ENCODE results near the gene SCO1. TPM values are rescaled to one million over a fixed set of nuclear protein-coding genes. Genes with fewer than 3 reads are reported as not detected.

SCO1 gene
- total RNA-seq, 6 experiments from 2014 or later, result 19.0 to 29.7 (median 23.8) TPM

GRCh38 chr17:10622617-10623485 is 74.5 kb downstream of the SCO1 start:
- ATAC-seq, result no peak
- H3K4me3 ChIP-seq, result no peak overlapping the region
- 62% methylated on average over 7 of the region's 14 CpGs for WGBS (ENCODE audit: insufficient coverage, low coverage, low lambda C conversion rate, missing lambda C conversion rate)
- no peak overlapping the region for H3K27ac ChIP-seq
- DNase-seq, result no peak
- intact Hi-C loops (cut with DNase I), result loop anchor here in 1 of 2 donors (10.0 kb wide), 1 partner anchor 522 kb away; no protein-coding TSS in a partner anchor
- H3K4me1 ChIP-seq, result no peaks in the 10 kb centered on the region
- H3K36me3 ChIP-seq, result no peaks in the 10 kb centered on the region
- H3K9me3 ChIP-seq, result no peaks in the 10 kb centered on the region
- H3K27me3 ChIP-seq, result no peaks in the 10 kb centered on the region
- TF ChIP-seq CTCF (IDR thresholded peaks at IDR 0.05), result no peak
- no peak for TF ChIP-seq POLR2A (IDR thresholded peaks at IDR 0.05)

Other genes starting within 250 kb of the SCO1 start
- gene MYH4, start 228.0 kb downstream of the SCO1 start, total RNA-seq, result under 1 TPM in 1 of 6 experiments, not detected in 5; 0.07 TPM
- gene MYH1, start 179.0 kb downstream of the SCO1 start, total RNA-seq, result 1 to 10 TPM in 1 of 6 experiments, under 1 TPM in 2, not detected in 3; 0.23 to 2.3 (median 0.31) TPM
- under 1 TPM in 4 of 6 experiments, not detected in 2; 0.18 to 0.81 (median 0.34) TPM for gene MYH2, start 147.9 kb downstream of the SCO1 start, total RNA-seq
- 1 to 10 TPM in 4 of 6 experiments, under 1 TPM in 2; 0.68 to 2.6 (median 1.2) TPM for gene MYH3, start 40.2 kb downstream of the SCO1 start, total RNA-seq
- gene ADPRM, start 61 bp upstream of the SCO1 start, total RNA-seq, result 1 to 10 TPM; 3.6 to 9.6 (median 4.5) TPM
- gene TMEM220, start 32.5 kb upstream of the SCO1 start, total RNA-seq, result 10 to 100 TPM; 26.6 to 61.0 (median 43.2) TPM
- gene TMEM238L, start 106.6 kb upstream of the SCO1 start, total RNA-seq, result not detected
- not detected for gene PIRT, start 140.6 kb upstream of the SCO1 start, total RNA-seq